Prostate gland (tissue), 2 donors: ENCODE results near the gene PID1. TPM values are rescaled to one million over a fixed set of nuclear protein-coding genes. Genes with fewer than 3 reads are reported as not detected.

Source experiments
- DNase-seq: peaks from one replicate; pipeline ENCODE4 v3.0.0-alpha.2; 2019; ENCODE audit warnings: low spot score
- H3K27ac ChIP-seq, 2 donors: fragments of 200-600 bp; sonication (generic); 2 replicates each; pipeline ENCODE4 v1.5.1; 2017 to 2019
- H3K27me3 ChIP-seq: fragments of 200-600 bp; sonication (generic); replicated peaks from 2 replicates; pipeline ENCODE4 v1.5.1; 2019; ENCODE audit not compliant: insufficient read depth
- H3K36me3 ChIP-seq, 2 donors: fragments of 200-600 bp; sonication (generic); 1 replicate in 1 of 2; 2 replicates in 1 of 2; pipeline versions ENCODE4 v1.5.1 to v1.8.1; 2017 to 2019
- H3K4me1 ChIP-seq: fragments of 200-600 bp; sonication (generic); replicated peaks from 2 replicates; pipeline ENCODE4 v1.5.1; 2019
- H3K4me3 ChIP-seq, 2 donors: fragments of 200-600 bp; sonication (generic); 2 replicates each; pipeline ENCODE4 v1.5.1; 2017 to 2019
- H3K9me3 ChIP-seq: fragments of 200-600 bp; sonication (generic); 2 replicates; pipeline ENCODE4 v1.5.1; 2017
- POLR2A ChIP-seq: fragments of 450-650 bp; IDR thresholded peaks from one replicate; pipeline ENCODE4 v1.6.1; 2016; ENCODE audit warnings: antibody characterized with exemption, mild to moderate bottlenecking
- POLR2AphosphoS5 ChIP-seq: sonication (generic); formaldehyde crosslinking; IDR thresholded peaks from one replicate; pipeline ENCODE4 v1.6.1; 2017; ENCODE audit warnings: antibody characterized with exemption
- WGBS: methylation state at CpG from one replicate; pipeline ENCODE4 v1.1.5; 2018; 5-methylcytosine and 5-hydroxymethylcytosine counted together
- intact Hi-C: fragments of 100-400 bp; cut with DNase I; formaldehyde crosslinking; loops from one replicate; pipeline ENCODE4 v1.14.2; 2022
- total RNA-seq, 2 donors: library from RNA; depleted of rRNA; stranded (reverse); fragments of >200 nt; gene quantifications; one replicate each; pipeline ENCODE4 v1.1.0, GENCODE V29; 2016
- TF ChIP-seq, protein P1 (sequence below), 4 experiments: fragments of 200-600 bp in 2 of 4; fragments of 450-650 bp in 2 of 4; sonication (generic) in 2 of 4; IDR thresholded peaks; 1 replicate in 3 of 4; 2 replicates in 1 of 4; pipeline ENCODE4 v1.5.1; 2016 to 2019; ENCODE audit warnings: antibody characterized with exemption in 4 of 4, mild to moderate bottlenecking in 2 of 4, moderate library complexity in 2 of 4

PID1 gene
- total RNA-seq, 2 donors from 2014 or later: 14.0 to 21.0 TPM

DNA sequence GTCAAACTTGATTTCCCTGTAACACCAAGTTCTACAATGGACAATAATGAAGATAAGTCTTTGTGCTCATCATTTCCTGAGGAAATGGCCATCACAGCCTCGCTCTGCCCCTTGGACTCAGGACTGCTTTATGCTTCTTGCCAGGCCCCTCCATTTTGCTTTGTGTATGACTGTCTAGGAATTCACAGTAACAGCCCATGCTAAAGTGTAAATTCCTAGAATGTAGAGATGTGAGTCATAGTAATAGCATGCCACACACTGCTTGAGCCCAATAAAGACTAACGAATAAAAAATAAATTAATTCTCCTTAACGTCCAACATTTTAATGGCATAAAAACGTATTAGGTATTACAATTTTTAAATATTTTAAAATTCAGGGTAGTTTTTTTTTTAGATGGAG, 226.5 kb downstream of the PID1 start:
- H3K9me3 ChIP-seq: no peaks in the 10 kb centered on the region
- intact Hi-C loops: no loop called here
- no peak for TF ChIP-seq POLR2A
- no peak for TF ChIP-seq POLR2AphosphoS5
- TF ChIP-seq, protein P1, sequence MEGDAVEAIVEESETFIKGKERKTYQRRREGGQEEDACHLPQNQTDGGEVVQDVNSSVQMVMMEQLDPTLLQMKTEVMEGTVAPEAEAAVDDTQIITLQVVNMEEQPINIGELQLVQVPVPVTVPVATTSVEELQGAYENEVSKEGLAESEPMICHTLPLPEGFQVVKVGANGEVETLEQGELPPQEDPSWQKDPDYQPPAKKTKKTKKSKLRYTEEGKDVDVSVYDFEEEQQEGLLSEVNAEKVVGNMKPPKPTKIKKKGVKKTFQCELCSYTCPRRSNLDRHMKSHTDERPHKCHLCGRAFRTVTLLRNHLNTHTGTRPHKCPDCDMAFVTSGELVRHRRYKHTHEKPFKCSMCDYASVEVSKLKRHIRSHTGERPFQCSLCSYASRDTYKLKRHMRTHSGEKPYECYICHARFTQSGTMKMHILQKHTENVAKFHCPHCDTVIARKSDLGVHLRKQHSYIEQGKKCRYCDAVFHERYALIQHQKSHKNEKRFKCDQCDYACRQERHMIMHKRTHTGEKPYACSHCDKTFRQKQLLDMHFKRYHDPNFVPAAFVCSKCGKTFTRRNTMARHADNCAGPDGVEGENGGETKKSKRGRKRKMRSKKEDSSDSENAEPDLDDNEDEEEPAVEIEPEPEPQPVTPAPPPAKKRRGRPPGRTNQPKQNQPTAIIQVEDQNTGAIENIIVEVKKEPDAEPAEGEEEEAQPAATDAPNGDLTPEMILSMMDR (IDR thresholded peaks at IDR 0.05): no peak
- no peaks in the 10 kb centered on the region for H3K4me1 ChIP-seq
- no peak for DNase-seq
- H3K4me3 ChIP-seq: no peak overlapping the region
- H3K27me3 ChIP-seq: no peaks in the 10 kb centered on the region
- no peak overlapping the region for H3K27ac ChIP-seq
- H3K36me3 ChIP-seq: no peaks in the 10 kb centered on the region
- 75% methylated on average over 4 of the region's 4 CpGs for WGBS

DNA sequence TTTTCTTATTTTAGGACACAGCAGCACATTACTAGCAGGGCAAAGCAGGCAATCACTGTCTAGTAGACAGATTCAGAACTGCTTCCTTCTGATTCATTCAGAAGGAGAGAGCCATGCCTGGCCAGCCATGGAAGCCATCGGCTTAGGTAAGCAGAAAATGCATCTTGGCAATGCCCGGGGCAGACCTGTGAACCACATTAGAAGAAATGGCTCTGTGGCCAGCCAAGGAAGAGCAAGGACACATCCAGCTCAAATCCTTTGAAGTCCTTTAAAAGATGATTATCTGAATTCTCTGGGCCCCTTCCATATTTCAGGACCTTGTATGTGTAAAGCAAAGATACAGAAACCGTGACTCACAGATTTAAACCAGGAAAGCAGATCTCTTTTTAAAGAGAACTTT, 227.4 kb downstream of the PID1 start:
- Histone ChIP-seq H3K9me3 (no peaks in the 10 kb centered on the region), H3K27ac (no peak overlapping the region), H3K4me1 (no peaks in the 10 kb centered on the region), H3K27me3 (no peaks in the 10 kb centered on the region), H3K4me3 (no peak overlapping the region), H3K36me3 (no peaks in the 10 kb centered on the region)
- 5% methylated on average over 3 of the region's 3 CpGs for WGBS
- DNase-seq: no peak
- TF ChIP-seq POLR2AphosphoS5: no peak
- TF ChIP-seq, protein P1 (IDR thresholded peaks at IDR 0.05): no peak
- intact Hi-C loops: no loop called here

- H3K4me3 ChIP-seq: no peak overlapping the region
- no peaks in the 10 kb centered on the region for H3K36me3 ChIP-seq
- 85% methylated on average over 2 of the region's 2 CpGs for WGBS
- intact Hi-C loops: no loop called here
- no peaks in the 10 kb centered on the region for H3K27me3 ChIP-seq
- no peaks in the 10 kb centered on the region for H3K4me1 ChIP-seq
- TF ChIP-seq POLR2A: no peak
- TF ChIP-seq, protein P1 (IDR thresholded peaks at IDR 0.05): no peak
- no peak for TF ChIP-seq POLR2AphosphoS5
- no peak for DNase-seq
- H3K9me3 ChIP-seq: no peaks in the 10 kb centered on the region
- H3K27ac ChIP-seq: no peak overlapping the region
Measured at GRCh38 chr2:229042349-229042748, 228.7 kb downstream of the PID1 start.

GRCh38 chr2:229041691-229042090, 229.4 kb downstream of the PID1 start:
- no peaks in the 10 kb centered on the region for H3K9me3 ChIP-seq
- intact Hi-C loops: no loop called here
- no peaks in the 10 kb centered on the region for H3K36me3 ChIP-seq
- WGBS: 65% methylated on average over 2 of the region's 2 CpGs
- H3K4me1 ChIP-seq: no peaks in the 10 kb centered on the region
- no peak overlapping the region for H3K27ac ChIP-seq
- TF ChIP-seq POLR2A (no peak), POLR2AphosphoS5 (no peak)
- TF ChIP-seq, protein P1 (IDR thresholded peaks at IDR 0.05): no peak
- no peak for DNase-seq
- H3K4me3 ChIP-seq: no peak overlapping the region
- H3K27me3 ChIP-seq: no peaks in the 10 kb centered on the region

DNA sequence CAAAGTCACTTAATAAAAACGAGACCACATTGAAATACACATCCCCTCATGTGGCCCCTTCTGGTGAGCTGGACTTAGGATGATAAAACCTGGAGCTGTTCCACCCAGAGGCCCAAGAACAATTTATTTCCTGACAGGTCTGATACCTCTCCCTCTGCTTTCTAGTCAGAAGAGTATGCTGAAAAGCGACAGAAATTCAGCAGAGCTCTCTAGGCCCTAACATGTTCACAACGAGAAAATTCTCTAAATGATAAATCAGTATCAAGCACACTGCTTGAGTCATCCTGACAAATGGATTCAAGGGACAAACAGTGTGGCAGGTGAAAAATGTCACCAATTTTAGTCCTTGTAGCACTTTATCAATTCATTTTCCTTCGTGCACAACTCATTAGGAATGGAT, 233.5 kb downstream of the PID1 start:
- DNase-seq: no peak
- TF ChIP-seq, protein P1 (IDR thresholded peaks at IDR 0.05): no peak
- TF ChIP-seq POLR2AphosphoS5 (no peak), POLR2A (no peak)
- Histone ChIP-seq H3K27me3 (no peaks in the 10 kb centered on the region), H3K4me1 (no peaks in the 10 kb centered on the region), H3K36me3 (no peaks in the 10 kb centered on the region), H3K4me3 (no peak overlapping the region), H3K9me3 (no peaks in the 10 kb centered on the region), H3K27ac (no peak overlapping the region)
- WGBS: 69% methylated on average over 4 of the region's 4 CpGs
- intact Hi-C loops: no loop called here
